Suprapubic skin (tissue), 4 donors: ENCODE data around the gene IFNLR1.

ENCODE experiments used
- EP300 ChIP-seq: sonication (generic); formaldehyde crosslinking; IDR thresholded peaks from one replicate; pipeline ENCODE4 v1.6.1; 2017; ENCODE audit warnings: antibody characterized with exemption
- POLR2AphosphoS5 ChIP-seq, 3 donors: sonication (generic); formaldehyde crosslinking; IDR thresholded peaks; one replicate each; pipeline ENCODE4 v1.6.1; 2017; ENCODE audit warnings: antibody characterized with exemption in 3 of 3
- TF ChIP-seq, protein P1 (sequence below), 2 donors: fragments of 200-600 bp in 1 of 2; fragments of 450-650 bp in 1 of 2; sonication (generic) in 1 of 2; IDR thresholded peaks; one replicate each; pipeline ENCODE4 v1.5.1; 2016 to 2019; ENCODE audit warnings: antibody characterized with exemption in 2 of 2, mild to moderate bottlenecking in 1 of 2, moderate library complexity in 1 of 2

DNA sequence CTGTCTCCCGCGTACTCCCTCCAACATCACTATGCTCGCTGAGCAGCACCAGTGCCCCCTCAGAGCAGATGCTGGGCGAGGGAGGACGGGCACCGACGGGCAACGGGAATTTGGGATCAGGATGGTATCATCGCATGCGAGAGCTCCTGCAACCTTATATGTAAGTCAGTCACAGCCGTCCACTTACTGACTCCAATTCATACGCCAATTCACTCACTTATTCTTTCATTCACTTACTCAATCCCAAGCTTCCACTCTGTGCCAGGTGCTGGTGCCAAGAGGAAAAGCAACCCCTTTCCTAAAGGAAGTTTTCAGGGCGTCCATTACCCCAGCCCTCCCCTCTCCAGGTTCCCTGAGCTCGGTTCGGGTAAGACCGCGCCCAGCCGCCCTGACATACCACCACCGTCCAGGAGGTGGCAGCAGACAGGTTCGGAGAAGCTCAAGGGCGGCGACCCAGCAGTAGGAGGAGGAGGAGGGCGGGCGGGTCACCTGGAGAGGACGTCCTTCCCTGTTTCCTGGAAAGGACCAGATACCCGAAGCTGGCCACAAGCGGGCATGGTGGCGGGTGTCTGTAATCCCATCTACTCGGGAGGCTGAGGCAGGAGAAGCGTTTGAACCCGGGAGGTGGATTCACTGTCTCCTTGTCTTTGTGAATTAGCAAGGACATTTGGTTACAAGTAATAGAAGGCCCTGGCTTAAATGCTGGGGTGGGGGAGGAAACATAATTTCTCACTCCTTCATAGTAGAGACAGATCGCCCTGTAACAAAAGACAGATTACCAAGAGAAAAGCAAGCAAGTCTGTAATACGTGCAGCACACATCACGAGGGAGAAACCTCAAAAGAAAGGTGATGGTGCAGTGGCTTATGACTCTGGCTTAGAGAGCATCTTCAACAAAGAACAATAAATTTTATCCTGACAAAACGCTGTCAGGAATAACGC lies 36.6 kb downstream of the IFNLR1 start:
- TF ChIP-seq, protein P1, sequence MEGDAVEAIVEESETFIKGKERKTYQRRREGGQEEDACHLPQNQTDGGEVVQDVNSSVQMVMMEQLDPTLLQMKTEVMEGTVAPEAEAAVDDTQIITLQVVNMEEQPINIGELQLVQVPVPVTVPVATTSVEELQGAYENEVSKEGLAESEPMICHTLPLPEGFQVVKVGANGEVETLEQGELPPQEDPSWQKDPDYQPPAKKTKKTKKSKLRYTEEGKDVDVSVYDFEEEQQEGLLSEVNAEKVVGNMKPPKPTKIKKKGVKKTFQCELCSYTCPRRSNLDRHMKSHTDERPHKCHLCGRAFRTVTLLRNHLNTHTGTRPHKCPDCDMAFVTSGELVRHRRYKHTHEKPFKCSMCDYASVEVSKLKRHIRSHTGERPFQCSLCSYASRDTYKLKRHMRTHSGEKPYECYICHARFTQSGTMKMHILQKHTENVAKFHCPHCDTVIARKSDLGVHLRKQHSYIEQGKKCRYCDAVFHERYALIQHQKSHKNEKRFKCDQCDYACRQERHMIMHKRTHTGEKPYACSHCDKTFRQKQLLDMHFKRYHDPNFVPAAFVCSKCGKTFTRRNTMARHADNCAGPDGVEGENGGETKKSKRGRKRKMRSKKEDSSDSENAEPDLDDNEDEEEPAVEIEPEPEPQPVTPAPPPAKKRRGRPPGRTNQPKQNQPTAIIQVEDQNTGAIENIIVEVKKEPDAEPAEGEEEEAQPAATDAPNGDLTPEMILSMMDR (IDR thresholded peaks at IDR 0.05), result peak; percentile 81 to 93
- no peak for TF ChIP-seq EP300
- no peak for TF ChIP-seq POLR2AphosphoS5 (IDR thresholded peaks at IDR 0.05)
